Adrenal gland (tissue), 12 donors: ENCODE measurements around the gene TIMM44. TPM values are rescaled to one million over a fixed set of nuclear protein-coding genes. Genes with fewer than 3 reads are reported as not detected.
"Not testable (repeated sequence)": the region's sequence is repeated elsewhere in the genome, so short reads cannot be mapped to it uniquely, and the experiment has no call there.

Experiments
- DNase-seq, 7 donors: peaks; one replicate each; pipeline ENCODE4 v3.0.0-alpha.2; 2019 to 2020
- H3K27ac ChIP-seq, 5 donors: fragments of 200-600 bp; sonication (generic) in 4 of 5; 1 replicate in 3 of 5; 2 replicates in 2 of 5; pipeline versions ENCODE4 v1.5.1 to v1.8.0; 2016 to 2020; ENCODE audit warnings: mild to moderate bottlenecking in 1 of 5
- H3K27me3 ChIP-seq: fragments of 200-600 bp; 2 replicates; pipeline ENCODE4 v1.8.0; 2021
- H3K36me3 ChIP-seq, 2 donors: fragments of 200-600 bp; replicated peaks in 1 of 2; 1 replicate in 1 of 2; 2 replicates in 1 of 2; pipeline versions ENCODE4 v1.5.1 to v1.8.0; 2018 to 2022
- H3K4me1 ChIP-seq, 2 donors: fragments of 200-600 bp; replicated peaks in 1 of 2; 1 replicate in 1 of 2; 2 replicates in 1 of 2; pipeline versions ENCODE4 v1.5.1 to v1.8.0; 2018 to 2021
- H3K4me3 ChIP-seq, 4 donors: fragments of 200-600 bp; sonication (generic) in 3 of 4; one replicate each; pipeline ENCODE4 v1.5.1; 2016 to 2018
- H3K9me3 ChIP-seq, 3 donors: fragments of 200-600 bp; sonication (generic) in 1 of 3; replicated peaks in 1 of 3; 1 replicate in 2 of 3; 2 replicates in 1 of 3; pipeline versions ENCODE4 v1.5.1 to v1.8.0; 2016 to 2021
- POLR2A ChIP-seq, 2 donors: fragments of 450-650 bp; IDR thresholded peaks; one replicate each; pipeline ENCODE4 v1.6.1; 2017; ENCODE audit warnings: antibody characterized with exemption in 2 of 2, mild to moderate bottlenecking in 2 of 2, moderate library complexity in 1 of 2
- WGBS, 4 donors: extraction: QIAGEN DNeasy Blood & Tissue Kit in 2 of 4; methylation state at CpG; one replicate each; pipeline versions ENCODE4 v1.1.5 to v1.1.7; 2013 to 2017; 5-methylcytosine and 5-hydroxymethylcytosine counted together
- intact Hi-C, 2 donors: fragments of 100-400 bp; cut with DNase I; formaldehyde crosslinking; loops; one replicate each; pipeline versions ENCODE4 v1.14.1 to v1.15.0; 2022 to 2023
- polyA plus RNA-seq, 3 donors: library from polyadenylated mRNA; stranded (reverse); fragments of 200-250 nt in 2 of 3; fragments of 350-450 nt in 1 of 3; fragmentation: Illumina TruSeq in 1 of 3; extraction: RNeasy Lipid Tissue Mini Kit (QIAGEN cat#74804) in 1 of 3; gene quantifications; one replicate each; pipeline ENCODE4 v1.2.3, GENCODE V29; 2013 to 2014
- total RNA-seq, 9 donors: library from RNA; depleted of rRNA in 4 of 9; stranded (reverse); fragments of >200 nt in 4 of 9; fragments of 120-200 nt in 1 of 9; fragmentation: NEBNext Ultra II Directional in 1 of 9; extraction: Animal tissue kit (Norgen Biotek cat#: 25700) in 1 of 9; gene quantifications; one replicate each; pipeline versions ENCODE4 v1.1.0 to v1.2.4, GENCODE V29; 2013 to 2023
- TF ChIP-seq, protein P1 (sequence below), 6 experiments: fragments of 450-650 bp in 4 of 6; fragments of 200-600 bp in 2 of 6; sonication (generic) in 1 of 6; IDR thresholded peaks; 1 replicate in 5 of 6; 2 replicates in 1 of 6; pipeline versions ENCODE4 v1.5.1 to v1.8.0; 2016 to 2021; ENCODE audit warnings: antibody characterized with exemption in 6 of 6, mild to moderate bottlenecking in 2 of 6, moderate library complexity in 1 of 6
- donor health status: healthy with polysubstance abuse.
- donor health status: Bipolar disorder and iron deficiency.
- donor health status: DM: yes; HTN: yes; CAD: no.
- donor health status: DM: no; HTN: no; CAD: no.
- donor health status: DM: no; HTN: no; CAD: no.
- donor health status: DM: yes; HTN: yes; CAD: no.

TIMM44 gene
- total and polyA plus RNA-seq, 12 donors: 48.1 to 218 (median 60.8) TPM

DNA sequence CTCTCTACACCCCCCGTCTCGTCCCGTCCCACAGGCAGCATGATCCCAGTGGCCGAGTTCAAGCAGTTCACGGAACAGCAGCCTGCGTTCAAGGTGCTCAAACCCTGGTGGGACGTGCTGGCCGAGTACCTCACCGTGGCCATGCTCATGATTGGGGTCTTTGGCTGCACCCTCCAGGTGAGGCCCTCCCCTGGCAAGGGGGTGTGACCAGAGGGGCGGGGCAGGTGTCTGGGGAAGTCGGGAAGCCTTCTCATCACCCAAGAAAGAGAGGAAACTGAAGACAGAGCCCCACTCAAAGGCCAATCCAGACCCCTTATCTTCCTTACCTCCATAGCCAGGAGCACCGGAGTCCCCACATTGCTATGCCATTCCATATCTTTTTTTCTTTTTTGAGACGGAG, 47.9 kb downstream of the TIMM44 start:
- Histone ChIP-seq H3K9me3 (no peaks in the 10 kb centered on the region), H3K27ac (no peak overlapping the region), H3K4me1 (peaks cover 0 to 8% of the 10 kb centered on the region in 2 donors), H3K36me3 (no peaks in the 10 kb centered on the region), H3K4me3 (no peak overlapping the region), H3K27me3 (no peaks in the 10 kb centered on the region)
- TF ChIP-seq, protein P1, sequence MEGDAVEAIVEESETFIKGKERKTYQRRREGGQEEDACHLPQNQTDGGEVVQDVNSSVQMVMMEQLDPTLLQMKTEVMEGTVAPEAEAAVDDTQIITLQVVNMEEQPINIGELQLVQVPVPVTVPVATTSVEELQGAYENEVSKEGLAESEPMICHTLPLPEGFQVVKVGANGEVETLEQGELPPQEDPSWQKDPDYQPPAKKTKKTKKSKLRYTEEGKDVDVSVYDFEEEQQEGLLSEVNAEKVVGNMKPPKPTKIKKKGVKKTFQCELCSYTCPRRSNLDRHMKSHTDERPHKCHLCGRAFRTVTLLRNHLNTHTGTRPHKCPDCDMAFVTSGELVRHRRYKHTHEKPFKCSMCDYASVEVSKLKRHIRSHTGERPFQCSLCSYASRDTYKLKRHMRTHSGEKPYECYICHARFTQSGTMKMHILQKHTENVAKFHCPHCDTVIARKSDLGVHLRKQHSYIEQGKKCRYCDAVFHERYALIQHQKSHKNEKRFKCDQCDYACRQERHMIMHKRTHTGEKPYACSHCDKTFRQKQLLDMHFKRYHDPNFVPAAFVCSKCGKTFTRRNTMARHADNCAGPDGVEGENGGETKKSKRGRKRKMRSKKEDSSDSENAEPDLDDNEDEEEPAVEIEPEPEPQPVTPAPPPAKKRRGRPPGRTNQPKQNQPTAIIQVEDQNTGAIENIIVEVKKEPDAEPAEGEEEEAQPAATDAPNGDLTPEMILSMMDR (IDR thresholded peaks at IDR 0.05): no peak
- TF ChIP-seq POLR2A (IDR thresholded peaks at IDR 0.05): no peak
- peak in 1 of 7 donors; percentile 22 for DNase-seq
- intact Hi-C loops: no loop called here
- WGBS, 4 donors: 86 to 96% (median 88%) methylated on average over 7 to 13 of the region's 13 CpGs

DNA sequence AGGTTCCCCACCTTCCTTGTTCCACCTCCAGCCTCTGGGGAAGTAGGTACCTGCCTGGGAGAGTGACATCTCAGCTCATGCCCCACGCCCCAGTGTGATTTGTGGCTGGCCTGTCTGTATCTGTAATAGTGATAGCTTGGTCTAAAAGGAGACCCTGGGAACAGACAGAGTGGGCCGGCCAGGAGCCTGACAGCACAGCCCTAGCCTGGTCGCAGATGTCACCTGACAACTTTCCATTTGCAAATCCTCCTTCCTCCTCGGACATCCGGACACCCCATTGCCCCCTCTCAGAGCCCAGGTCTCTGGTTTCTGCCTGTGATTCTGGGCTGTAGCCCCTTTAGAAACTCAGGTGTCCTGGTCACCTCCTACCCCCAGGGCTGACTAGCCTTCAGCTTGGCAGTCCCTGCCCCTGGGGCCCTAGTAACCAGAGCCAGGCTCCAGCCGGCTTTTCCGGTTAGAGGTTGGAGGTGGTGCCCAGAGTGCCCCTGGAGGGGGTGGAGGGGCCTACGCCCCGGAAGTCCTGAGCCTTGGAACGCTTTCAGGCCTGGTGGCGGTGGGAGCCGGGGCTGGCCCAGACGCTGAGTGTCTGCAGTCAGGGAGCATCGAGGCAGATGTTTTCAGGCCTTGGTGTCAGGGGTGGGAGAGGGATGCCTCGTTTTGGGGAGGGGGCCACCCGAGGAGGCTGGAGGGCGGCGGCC, 48.7 kb downstream of the TIMM44 start:
- WGBS, 4 donors: 65 to 81% (median 70%) methylated on average over 9 to 18 of the region's 18 CpGs
- Histone ChIP-seq H3K27me3 (no peaks in the 10 kb centered on the region), H3K4me1 (peaks cover 0 to 8% of the 10 kb centered on the region in 2 donors), H3K27ac (no peak overlapping the region), H3K4me3 (no peak overlapping the region), H3K9me3 (no peaks in the 10 kb centered on the region), H3K36me3 (no peaks in the 10 kb centered on the region)
- peak in 1 of 7 donors; percentile 15 for DNase-seq
- TF ChIP-seq POLR2A (IDR thresholded peaks at IDR 0.05): no peak
- TF ChIP-seq, protein P1 (IDR thresholded peaks at IDR 0.05): no peak
- intact Hi-C loops: no loop called here

DNA sequence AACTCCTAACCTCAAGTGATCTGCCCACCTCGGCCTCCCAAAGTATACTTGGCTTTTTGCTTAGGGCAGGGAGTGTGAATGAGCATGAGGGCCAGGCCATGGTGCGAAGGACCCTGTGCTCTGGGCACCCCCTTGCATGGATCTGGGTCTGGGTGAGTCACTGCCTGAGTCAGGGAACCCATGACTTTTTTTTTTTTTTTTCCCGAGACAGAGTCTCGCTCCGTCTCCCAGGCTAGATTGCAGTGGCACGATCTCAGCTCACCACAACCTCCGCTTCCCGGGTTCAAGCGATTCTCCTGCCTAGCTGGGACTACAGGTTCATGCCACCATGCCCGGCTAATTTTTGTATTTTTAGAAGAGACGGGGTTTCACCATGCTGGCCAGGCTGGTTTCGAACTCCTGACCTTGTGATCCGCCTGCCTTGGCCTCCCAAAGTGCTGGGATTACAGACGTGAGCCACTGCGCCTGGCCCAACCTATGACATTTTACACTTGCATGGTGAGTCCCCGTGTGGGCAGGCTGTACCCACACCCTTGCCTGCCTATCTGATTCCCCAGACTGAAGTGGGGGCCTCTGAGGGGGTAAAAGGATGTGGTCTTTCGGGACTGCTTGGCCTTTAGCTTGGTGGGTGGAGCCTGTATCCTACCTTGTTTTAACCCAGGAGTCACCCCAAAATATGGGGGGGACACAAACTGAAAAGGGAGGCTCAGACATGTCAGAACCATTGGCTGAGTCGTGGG, 49.9 kb downstream of the TIMM44 start:
- H3K4me1 ChIP-seq, H3K36me3 ChIP-seq, H3K27me3 ChIP-seq, H3K9me3 ChIP-seq, intact Hi-C loops: not testable (repeated sequence)
- peak in 5 of 7 donors; percentile 59 to 75 (median 65) for DNase-seq
- 49 to 63% (median 53%) methylated on average over 16 to 18 of the region's 18 CpGs for WGBS, 4 donors
- Histone ChIP-seq H3K27ac (peak overlapping the region in 2 of 5 donors; percentile 5 to 70), H3K4me3 (peak overlapping the region in 1 of 4 donors; percentile 26)
- TF ChIP-seq POLR2A (IDR thresholded peaks at IDR 0.05): peak in 1 of 2 donors; percentile 47

DNA sequence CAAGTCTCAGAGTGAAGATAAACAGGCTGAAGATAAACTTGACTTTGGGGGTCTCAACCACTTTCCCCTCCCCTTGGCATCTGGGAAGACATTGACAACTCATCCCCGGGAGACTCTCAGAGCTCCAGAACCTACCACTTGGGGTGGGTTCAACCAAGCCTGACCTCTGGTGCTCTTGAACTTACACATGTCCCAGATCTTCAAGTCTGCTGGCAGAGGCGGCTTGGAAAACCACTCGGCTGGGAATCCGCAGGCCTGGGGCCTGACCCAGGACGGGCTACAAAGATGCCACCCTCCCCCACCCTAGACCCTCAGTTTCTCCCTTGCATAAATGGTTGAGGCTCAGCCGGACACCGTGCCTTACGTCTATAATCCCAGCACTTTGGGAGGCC, 54.6 kb downstream of the TIMM44 start:
- H3K27me3 ChIP-seq: no peaks in the 10 kb centered on the region
- no peaks in the 10 kb centered on the region for H3K36me3 ChIP-seq
- no peak for TF ChIP-seq POLR2A (IDR thresholded peaks at IDR 0.05)
- TF ChIP-seq, protein P1 (IDR thresholded peaks at IDR 0.05): no peak
- peak overlapping the region in 2 of 4 donors; percentile 33 to 74 for H3K4me3 ChIP-seq
- peak overlapping the region in 2 of 5 donors; percentile 67 to 71 for H3K27ac ChIP-seq
- H3K4me1 ChIP-seq: peaks cover 4 to 8% of the 10 kb centered on the region in 2 donors
- intact Hi-C loops: no loop called here
- DNase-seq: no peak
- no peaks in the 10 kb centered on the region for H3K9me3 ChIP-seq
- 67 to 75% (median 70%) methylated on average over 7 to 8 of the region's 8 CpGs for WGBS, 4 donors
